Measurements from ENCODE around the gene PCYT2. TPM values are rescaled to one million over a fixed set of nuclear protein-coding genes. Genes with fewer than 3 reads are reported as not detected.

PCYT2 gene
- total and polyA plus RNA-seq, 10 of the 15 experiments (the other 5 are each of a cell fraction or from before 2014, with no cell fraction given): 0.63 to 72.0 (median 45.0) TPM

DNA sequence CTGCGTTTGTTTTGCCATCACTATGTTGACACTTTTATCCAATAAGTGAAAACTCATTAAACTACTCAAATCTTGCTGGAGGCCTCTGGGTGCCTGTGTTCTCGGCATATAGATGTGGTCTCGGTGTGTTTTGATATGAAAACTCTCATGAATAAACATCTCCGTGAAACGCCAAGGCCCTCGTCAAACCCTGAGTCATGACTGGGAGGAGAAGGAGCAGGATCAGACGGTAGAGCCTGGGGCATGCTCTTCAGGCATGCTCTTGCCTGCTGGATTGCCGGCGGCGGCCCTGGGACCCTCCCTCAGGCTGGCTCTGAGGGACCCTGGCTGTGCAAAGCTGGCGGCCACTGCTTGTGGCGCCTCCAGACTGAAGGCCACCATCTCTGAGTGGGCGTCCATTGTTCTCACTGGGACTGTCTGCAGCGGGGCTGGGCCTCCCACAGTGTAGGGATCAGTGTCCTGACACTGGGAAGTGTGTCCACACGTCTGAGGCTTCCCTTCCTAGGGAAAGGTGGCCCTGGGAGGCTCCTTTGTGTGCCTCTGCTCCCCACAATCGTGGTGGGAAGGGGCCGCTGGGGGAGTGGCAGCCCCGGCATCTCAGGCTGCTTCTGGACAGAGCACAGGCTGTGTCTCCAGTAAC lies 10.9 kb downstream of the PCYT2 start:
- Histone ChIP-seq H3K27ac (ENCODE audit: control insufficient read depth, insufficient read depth) (no peak overlapping the region), H3K79me2 (ENCODE audit: control insufficient read depth, insufficient read depth, low read length) (no peaks in the 10 kb centered on the region), H4K20me1 (ENCODE audit: control insufficient read depth, insufficient read depth) (no peaks in the 10 kb centered on the region), H3K4me3 (no peak overlapping the region), H3K4me2 (ENCODE audit: control insufficient read depth, insufficient read depth) (no peak overlapping the region), H3K36me3 (ENCODE audit: control insufficient read depth in 2 of 2, insufficient read depth in 2 of 2, low read length in 1 of 2) (peaks cover 3 to 11% of the 10 kb centered on the region in 2 experiments; a peak in 3 of 4 replicates), H2AFZ (ENCODE audit: control insufficient read depth, low read depth, low read length) (no peak overlapping the region), H3K9me3 (replicated peaks; ENCODE audit: control insufficient read depth, insufficient read depth, low read length) (no peaks in the 10 kb centered on the region), H3K9ac (ENCODE audit: control insufficient read depth, insufficient read depth, low read length) (no peak overlapping the region), H3K4me1 (ENCODE audit: control insufficient read depth, insufficient read depth, low read length) (no peaks in the 10 kb centered on the region), H3K27me3 (replicated peaks in 1 of 2; ENCODE audit: control insufficient read depth in 2 of 2, insufficient read depth in 2 of 2, low read length in 1 of 2) (no peaks in the 10 kb centered on the region; a peak in 1 of 4 replicates)
- DNase-seq (ENCODE audit: low read depth, low spot score): no peak
- ChIA-PET RAD21 (ENCODE audit: unreplicated experiment) (no interaction called here), POLR2A (no interaction called here), CTCF (no interaction called here), SMC1A (ENCODE audit: uncharacterized antibody, unreplicated experiment) (no interaction called here)
- BruUV-seq (replicated peaks): no TSS peak
- ATAC-seq: no peak
- FAIRE-seq: no peak
- 77% methylated on average over 18 of the region's 18 CpGs for WGBS (ENCODE audit: insufficient coverage, insufficient replicate concordance, low lambda C conversion rate, missing lambda C conversion rate)
- intact Hi-C loops (cut with micrococcal nuclease; ENCODE audit: unreplicated experiment) (no loop called here), in situ Hi-C loops (cut with MboI) (no loop called here)
- TF ChIP-seq CEBPZ (IDR thresholded peaks at IDR 0.05; ENCODE audit: low read depth, low read length) (no peak), RAD51 (IDR thresholded peaks at IDR 0.05) (no peak)

Data from GM12878 (cell line).